Kidney (tissue), 14 donors: ENCODE measurements around the gene CNN1. TPM values are rescaled to one million over a fixed set of nuclear protein-coding genes. Genes with fewer than 3 reads are reported as not detected.
"Not testable (repeated sequence)": the region's sequence is repeated elsewhere in the genome, so short reads cannot be mapped to it uniquely, and the experiment has no call there.

Experiments used
- DNase-seq, 5 donors: peaks; one replicate each; pipeline ENCODE4 v3.0.0-alpha.2; 2013 to 2020
- FAIRE-seq: peaks from 2 replicates; lab custom pipeline; 2012; peaks lifted over from hg19 to GRCh38; lab: Jason Lieb, UNC
- H3K27ac ChIP-seq, 2 donors: one replicate each; pipeline ENCODE4 v1.7.0; 2013; ENCODE audit warnings: low read depth in 2 of 2, low read length in 2 of 2, inconsistent platforms in 1 of 2
- H3K27me3 ChIP-seq: one replicate; pipeline ENCODE4 v1.7.1; 2013; ENCODE audit warnings: low read length, inconsistent platforms; ENCODE audit not compliant: control insufficient read depth, insufficient read depth
- H3K36me3 ChIP-seq, 3 donors: one replicate each; pipeline versions ENCODE4 v1.7.0 to v1.7.1; 2013; ENCODE audit warnings: low read length in 3 of 3, control low read depth in 1 of 3, inconsistent platforms in 1 of 3; ENCODE audit not compliant: insufficient read depth in 3 of 3, control insufficient read depth in 2 of 3
- H3K4me1 ChIP-seq, 3 donors: one replicate each; pipeline versions ENCODE4 v1.7.0 to v1.7.1; 2013; ENCODE audit warnings: low read length in 3 of 3, inconsistent platforms in 1 of 3, low read depth in 1 of 3; ENCODE audit not compliant: control insufficient read depth in 2 of 3, insufficient read depth in 2 of 3
- H3K4me3 ChIP-seq, 3 donors: one replicate each; pipeline versions ENCODE4 v1.7.0 to v1.8.1; 2013; ENCODE audit warnings: low read length in 3 of 3, control low read depth in 1 of 3, inconsistent platforms in 1 of 3
- H3K9ac ChIP-seq, 3 donors: one replicate each; pipeline versions ENCODE4 v1.7.0 to v1.7.1; 2013; ENCODE audit warnings: low read length in 3 of 3, control low read depth in 1 of 3, inconsistent platforms in 1 of 3
- H3K9me3 ChIP-seq, 3 donors: one replicate each; pipeline versions ENCODE4 v1.7.0 to v1.7.1; 2013; ENCODE audit warnings: low read length in 3 of 3, control low read depth in 1 of 3, inconsistent platforms in 1 of 3; ENCODE audit not compliant: control insufficient read depth in 2 of 3, insufficient read depth in 1 of 3
- intact Hi-C: fragments of 100-400 bp; cut with DNase I; formaldehyde crosslinking; loops from one replicate; pipeline ENCODE4 v1.11.1; 2022
- polyA plus RNA-seq: library from polyadenylated mRNA; stranded (reverse); fragments of 350-450 nt; fragmentation: Illumina TruSeq; extraction: RNeasy Lipid Tissue Mini Kit (QIAGEN cat#74804); gene quantifications from one replicate; pipeline ENCODE4 v1.2.3, GENCODE V29; 2014; ENCODE audit warnings: low read depth, low replicate concordance; ENCODE audit not compliant: insufficient read depth
- total RNA-seq: library from RNA; stranded (reverse); fragmentation: NEBNext Ultra II Directional; extraction: Animal tissue kit (Norgen Biotek cat#: 25700); gene quantifications from one replicate; pipeline ENCODE4 v1.2.1, GENCODE V29; 2021
- TF ChIP-seq, protein P1 (sequence below): IDR thresholded peaks from 3 replicates; pipeline ENCODE4 v1.5.1; 2012; ENCODE audit warnings: mild to moderate bottlenecking, moderate library complexity, borderline replicate concordance; ENCODE audit not compliant: insufficient read depth; ENCODE audit errors: extremely low read depth
- donor health status: control.
- donor health status: control.
- donor health status: control.
- donor health status: control.
- donor health status: control.
- donor health status: DM: yes; HTN: yes; CAD: no.
- donor health status: Normal renal cell carcinoma (clear cell type).

The CNN1 gene
- total and polyA plus RNA-seq, 2 donors from 2014 or later = 42.2 to 47.8 TPM

DNA sequence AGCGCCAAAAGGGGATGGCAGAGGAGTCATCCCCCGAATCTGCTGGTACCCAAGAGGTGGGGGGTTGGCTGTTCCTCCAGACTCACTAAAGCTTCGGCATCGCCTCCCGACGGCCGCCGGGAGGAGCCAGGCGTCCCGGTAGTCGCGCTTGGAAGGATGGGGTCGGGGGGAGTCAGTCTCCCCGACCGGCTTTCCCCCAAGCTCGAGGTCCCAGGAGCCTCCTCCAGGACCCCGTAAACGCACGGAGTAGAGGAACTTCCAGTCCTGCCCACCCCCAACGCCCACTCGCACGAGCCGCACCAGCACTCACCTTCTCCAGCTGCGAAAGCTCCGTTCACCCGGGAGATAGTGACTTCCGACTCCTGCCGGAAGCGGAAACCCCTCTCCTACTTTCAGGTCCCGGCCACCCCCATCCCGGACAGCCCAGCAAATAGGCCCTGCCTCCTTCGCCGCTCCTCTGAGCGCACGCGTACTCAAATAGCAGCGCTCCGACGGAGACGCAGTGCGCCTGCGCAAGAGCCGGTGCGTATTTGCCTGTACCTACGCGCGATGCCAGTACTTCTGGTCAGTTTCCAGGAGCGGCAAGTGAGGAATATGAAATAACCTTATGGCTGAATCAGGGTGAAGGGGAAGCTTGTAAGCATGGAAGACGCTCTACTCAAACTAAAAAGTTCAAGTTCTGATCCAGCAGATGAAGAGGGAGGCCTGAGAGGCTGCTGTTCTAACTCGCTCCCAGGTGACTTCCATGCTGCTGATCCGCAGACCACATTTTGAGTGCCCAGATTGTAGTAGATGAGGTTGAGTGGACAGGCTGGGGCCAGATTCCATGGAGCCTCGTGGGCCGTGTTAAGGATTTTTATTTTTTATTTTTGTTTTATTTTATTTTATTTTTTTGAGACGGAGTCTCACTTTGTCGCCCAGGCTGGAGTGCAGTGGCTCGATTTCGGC lies 20.5 kb downstream of the CNN1 start, which contains the start of gene ELOF1:
Gene ELOF1 (minus strand): TSS at position 350 of the 948 bp plus-strand sequence. CDS start 4,883 bp downstream, outside the sequence.
- peak within 1 kb of the TSS; percentile 66 to 81 for H3K27ac ChIP-seq
- no peaks in the 10 kb centered on the region for H3K9me3 ChIP-seq
- H3K27me3 ChIP-seq = no peaks in the 10 kb centered on the region
- intact Hi-C loops = no loop called here
- FAIRE-seq (peak; percentile 33), DNase-seq (peak; percentile 98 to 99 (median 99))
- peaks cover 0 to 8% (median 7%) of the 10 kb centered on the region in 3 donors for H3K36me3 ChIP-seq
- TF ChIP-seq, protein P1, sequence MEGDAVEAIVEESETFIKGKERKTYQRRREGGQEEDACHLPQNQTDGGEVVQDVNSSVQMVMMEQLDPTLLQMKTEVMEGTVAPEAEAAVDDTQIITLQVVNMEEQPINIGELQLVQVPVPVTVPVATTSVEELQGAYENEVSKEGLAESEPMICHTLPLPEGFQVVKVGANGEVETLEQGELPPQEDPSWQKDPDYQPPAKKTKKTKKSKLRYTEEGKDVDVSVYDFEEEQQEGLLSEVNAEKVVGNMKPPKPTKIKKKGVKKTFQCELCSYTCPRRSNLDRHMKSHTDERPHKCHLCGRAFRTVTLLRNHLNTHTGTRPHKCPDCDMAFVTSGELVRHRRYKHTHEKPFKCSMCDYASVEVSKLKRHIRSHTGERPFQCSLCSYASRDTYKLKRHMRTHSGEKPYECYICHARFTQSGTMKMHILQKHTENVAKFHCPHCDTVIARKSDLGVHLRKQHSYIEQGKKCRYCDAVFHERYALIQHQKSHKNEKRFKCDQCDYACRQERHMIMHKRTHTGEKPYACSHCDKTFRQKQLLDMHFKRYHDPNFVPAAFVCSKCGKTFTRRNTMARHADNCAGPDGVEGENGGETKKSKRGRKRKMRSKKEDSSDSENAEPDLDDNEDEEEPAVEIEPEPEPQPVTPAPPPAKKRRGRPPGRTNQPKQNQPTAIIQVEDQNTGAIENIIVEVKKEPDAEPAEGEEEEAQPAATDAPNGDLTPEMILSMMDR = peak; percentile 1
- H3K4me1 ChIP-seq = peaks cover 2 to 12% (median 9%) of the 10 kb centered on the region in 3 donors
- peak within 1 kb of the TSS; percentile 89 to 98 (median 95) for H3K4me3 ChIP-seq
- peak within 1 kb of the TSS; percentile 78 to 98 (median 92) for H3K9ac ChIP-seq

DNA sequence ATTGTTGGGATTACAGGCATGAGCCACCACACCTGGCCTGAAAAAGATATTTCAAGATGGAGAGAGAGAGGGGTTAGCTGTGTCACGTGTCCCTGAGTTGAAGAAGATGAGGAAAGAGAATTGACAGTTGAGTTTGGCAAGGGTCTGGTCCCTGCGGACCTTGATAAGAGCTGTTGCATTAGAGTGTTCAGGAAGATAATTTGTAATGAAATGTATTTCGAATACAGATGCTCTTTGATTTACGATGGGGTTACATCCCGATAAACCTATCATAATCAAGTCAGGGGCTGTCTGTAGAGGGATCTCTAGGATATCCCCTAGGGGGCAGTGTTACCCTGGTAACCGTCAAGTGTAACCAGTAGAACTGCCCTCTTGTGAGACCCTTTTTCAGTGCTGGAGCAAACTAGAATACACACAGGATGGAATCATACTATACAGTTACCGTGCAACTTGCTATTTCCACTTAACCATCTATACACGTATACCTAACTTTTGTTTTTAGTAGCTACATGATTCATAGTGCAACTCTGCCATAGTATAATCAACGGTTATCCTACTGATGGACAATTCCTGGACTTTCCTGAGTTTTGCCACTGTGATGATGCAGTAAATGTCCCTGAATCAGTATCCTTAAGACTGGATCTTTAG lies 21.9 kb downstream of the CNN1 start:
- DNase-seq = peak in 4 of 5 donors; percentile 73 to 91 (median 78)
- no peak overlapping the region for H3K27ac ChIP-seq
- TF ChIP-seq, protein P1 = peak; percentile 47
- no peaks in the 10 kb centered on the region for H3K9me3 ChIP-seq
- H3K4me3 ChIP-seq = peak overlapping the region in 1 of 3 donors; percentile 18
- peaks cover 2 to 12% (median 9%) of the 10 kb centered on the region in 3 donors for H3K4me1 ChIP-seq
- no peak overlapping the region for H3K9ac ChIP-seq
- H3K27me3 ChIP-seq = no peaks in the 10 kb centered on the region
- FAIRE-seq = no peak
- intact Hi-C loops = no loop called here
- peaks cover 0 to 5% (median 4%) of the 10 kb centered on the region in 3 donors for H3K36me3 ChIP-seq

DNA sequence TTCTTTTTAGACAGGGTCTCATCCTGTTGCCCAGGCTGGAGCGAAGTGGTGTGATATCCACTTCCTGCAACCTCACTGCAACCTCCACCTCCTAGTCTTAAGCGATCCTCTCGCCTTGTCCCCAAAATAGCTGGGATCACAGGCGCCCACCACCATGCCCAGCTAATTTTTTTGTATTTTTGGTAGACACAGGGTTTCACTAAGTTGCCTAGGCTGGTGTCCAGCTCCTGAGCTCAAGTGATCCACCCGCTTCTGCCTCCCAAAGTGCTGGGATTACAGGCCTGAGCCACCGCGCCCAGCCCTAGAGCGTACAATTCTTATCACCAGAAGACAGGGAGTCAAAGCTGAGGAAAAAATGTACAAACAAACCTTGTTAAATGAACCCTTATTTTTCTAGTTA lies 24.9 kb downstream of the CNN1 start:
- FAIRE-seq = no peak
- Histone ChIP-seq H3K27ac (no peak overlapping the region), H3K27me3 (no peaks in the 10 kb centered on the region), H3K9ac (no peak overlapping the region), H3K4me1 (peaks cover 1 to 5% (median 2%) of the 10 kb centered on the region in 3 donors), H3K4me3 (no peak overlapping the region), H3K9me3 (no peaks in the 10 kb centered on the region), H3K36me3 (no peaks in the 10 kb centered on the region)
- intact Hi-C loops = no loop called here
- TF ChIP-seq, protein P1 = no peak
- DNase-seq = no peak

DNA sequence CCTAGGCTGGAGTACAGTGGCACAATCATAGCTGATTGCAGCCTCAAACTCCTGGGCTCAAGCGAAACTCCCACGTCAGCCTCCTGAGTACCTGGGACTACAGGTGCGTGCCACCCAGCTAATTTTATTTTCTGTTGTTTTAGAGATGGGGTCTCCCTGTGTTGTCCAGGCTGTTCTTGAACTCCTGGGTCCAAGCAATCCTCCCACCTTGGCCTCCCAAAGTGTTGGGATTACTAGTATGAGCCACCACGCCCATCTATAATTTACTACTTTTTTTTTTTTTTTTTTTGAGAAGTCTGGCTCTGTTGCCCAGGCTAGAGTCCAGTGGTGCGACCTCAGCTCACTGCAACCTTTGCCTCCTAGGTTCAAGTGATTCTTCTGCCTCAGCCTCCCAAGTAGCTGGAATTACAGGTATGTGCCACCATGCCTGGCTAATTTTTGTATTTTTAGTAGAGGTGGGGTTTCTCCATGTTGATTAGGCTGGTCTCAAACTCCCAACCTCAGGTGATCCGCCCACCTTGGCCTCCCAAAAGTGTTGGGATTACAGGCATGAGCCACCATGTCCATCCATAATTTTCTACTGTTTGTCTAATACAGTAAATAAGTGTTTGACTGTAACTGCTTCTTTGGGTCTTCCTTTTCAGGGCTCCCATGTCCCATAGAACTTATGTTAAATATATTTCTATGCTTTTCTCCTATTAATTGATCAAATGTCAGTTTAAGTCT lies 25.6 kb downstream of the CNN1 start:
- H3K36me3 ChIP-seq, DNase-seq, H3K9ac ChIP-seq, H3K4me3 ChIP-seq, H3K27ac ChIP-seq, FAIRE-seq, intact Hi-C loops, H3K4me1 ChIP-seq, H3K27me3 ChIP-seq, H3K9me3 ChIP-seq: not testable (repeated sequence)

DNA sequence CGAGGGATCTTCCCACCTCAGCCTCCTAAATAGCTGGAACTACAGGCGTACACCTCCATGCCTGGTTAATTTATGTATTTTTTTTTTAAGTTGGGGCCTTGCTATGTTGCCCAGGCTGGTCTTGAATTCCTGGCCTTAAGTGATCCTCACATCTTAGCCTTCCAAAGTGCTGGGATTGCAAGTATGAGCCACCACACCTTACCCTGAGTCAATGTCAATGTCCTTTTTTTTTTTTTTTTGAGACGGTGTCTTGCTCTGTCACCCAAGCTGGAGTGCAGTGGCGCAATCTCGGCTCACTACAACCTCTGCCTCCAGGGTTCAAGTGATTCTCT lies 27.0 kb downstream of the CNN1 start:
- FAIRE-seq, H3K9me3 ChIP-seq, H3K9ac ChIP-seq, H3K27ac ChIP-seq, H3K4me1 ChIP-seq, H3K36me3 ChIP-seq, H3K4me3 ChIP-seq, intact Hi-C loops, H3K27me3 ChIP-seq, DNase-seq: not testable (repeated sequence)
